Measurements from ENCODE around the gene ATP8A2. TPM values are rescaled to one million over a fixed set of nuclear protein-coding genes. Genes with fewer than 3 reads are reported as not detected.

The ATP8A2 gene
- total and polyA plus RNA-seq, 11 donors: 0.01 to 0.29 (median 0.05) TPM; not detected in 2

- no peak for DNase-seq
- no peak overlapping the region for H3K4me3 ChIP-seq
- H3K9me3 ChIP-seq: no peaks in the 10 kb centered on the region
- peaks cover 0 to 3% (median 0%) of the 10 kb centered on the region in 9 donors for H3K27me3 ChIP-seq
- no peak overlapping the region for H3K27ac ChIP-seq
- intact Hi-C loops (cut with DNase I): loop anchor here in 1 of 10 donors (10.0 kb wide), 1 partner anchor 212 kb away; no protein-coding TSS in a partner anchor
- TF ChIP-seq CTCF (IDR thresholded peaks at IDR 0.05): no peak
- no peak for TF ChIP-seq POLR2A (IDR thresholded peaks at IDR 0.05)
- WGBS, 4 donors: 74 to 85% (median 77%) methylated on average over 1 of the region's 1 CpG
- no peaks in the 10 kb centered on the region for H3K36me3 ChIP-seq
- no peak for ATAC-seq
- H3K4me1 ChIP-seq: no peaks in the 10 kb centered on the region
Measured at GRCh38 chr13:25722893-25723292, 351.1 kb downstream of the ATP8A2 start.

GRCh38 chr13:25725104-25725503 lies 353.3 kb downstream of the ATP8A2 start:
- no peak overlapping the region for H3K4me3 ChIP-seq
- 81 to 94% (median 89%) methylated on average over 3 of the region's 3 CpGs for WGBS, 4 donors
- TF ChIP-seq POLR2A (IDR thresholded peaks at IDR 0.05) (no peak), CTCF (IDR thresholded peaks at IDR 0.05) (no peak)
- no peaks in the 10 kb centered on the region for H3K4me1 ChIP-seq
- no peak overlapping the region for H3K27ac ChIP-seq
- ATAC-seq: no peak
- intact Hi-C loops (cut with DNase I): loop anchor here in 1 of 10 donors (10.0 kb wide), 1 partner anchor 210 kb away; no protein-coding TSS in a partner anchor
- DNase-seq: no peak
- H3K9me3 ChIP-seq: no peaks in the 10 kb centered on the region
- H3K36me3 ChIP-seq: no peaks in the 10 kb centered on the region
- H3K27me3 ChIP-seq: peaks cover 0 to 15% (median 0%) of the 10 kb centered on the region in 9 donors

- Histone ChIP-seq H3K9me3 (no peaks in the 10 kb centered on the region), H3K4me1 (no peaks in the 10 kb centered on the region), H3K36me3 (no peaks in the 10 kb centered on the region), H3K27ac (no peak overlapping the region), H3K27me3 (peaks cover 0 to 15% (median 0%) of the 10 kb centered on the region in 9 donors), H3K4me3 (no peak overlapping the region)
- 54 to 70% (median 62%) methylated on average over 6 of the region's 6 CpGs for WGBS, 4 donors
- TF ChIP-seq POLR2A (IDR thresholded peaks at IDR 0.05): no peak
- no peak for TF ChIP-seq CTCF (IDR thresholded peaks at IDR 0.05)
- ATAC-seq: no peak
- no peak for DNase-seq
- intact Hi-C loops (cut with DNase I): loop anchor here in 1 of 10 donors (10.0 kb wide), 1 partner anchor 208 kb away; no protein-coding TSS in a partner anchor
Measured at GRCh38 chr13:25727250-25727649, 355.5 kb downstream of the ATP8A2 start.

GRCh38 chr13:25727810-25728209 lies 356.0 kb downstream of the ATP8A2 start:
- no peak for DNase-seq
- WGBS, 4 donors: 69 to 77% (median 72%) methylated on average over 8 of the region's 8 CpGs

More at GRCh38 chr13:25727810-25728209, 356.0 kb downstream of the ATP8A2 start:
- H3K4me3 ChIP-seq: no peak overlapping the region
- no peaks in the 10 kb centered on the region for H3K9me3 ChIP-seq
- peaks cover 0 to 15% (median 0%) of the 10 kb centered on the region in 9 donors for H3K27me3 ChIP-seq
- H3K4me1 ChIP-seq: no peaks in the 10 kb centered on the region
- no peaks in the 10 kb centered on the region for H3K36me3 ChIP-seq
- no peak for ATAC-seq
- intact Hi-C loops (cut with DNase I): loop anchor here in 1 of 10 donors (10.0 kb wide), 1 partner anchor 207 kb away; no protein-coding TSS in a partner anchor
- no peak overlapping the region for H3K27ac ChIP-seq
- TF ChIP-seq CTCF (IDR thresholded peaks at IDR 0.05): no peak
- TF ChIP-seq POLR2A (IDR thresholded peaks at IDR 0.05): no peak

All from heart left ventricle (tissue), 16 donors.